ENCODE measurements around the gene SUCLG2.
A peak's percentile ranks its signal among the peaks of the same experiment; 100 is the strongest.

Gene SUCLG2

GRCh38 chr3:67433109-67433508 is 221.3 kb downstream of the SUCLG2 start:
- DNase-seq, result no peak

GRCh38 chr3:67431887-67432286 is 222.5 kb downstream of the SUCLG2 start:
- no peak for DNase-seq

GRCh38 chr3:67423722-67424121 is 230.7 kb downstream of the SUCLG2 start:
- no peak for DNase-seq

GRCh38 chr3:67421912-67422311 is 232.5 kb downstream of the SUCLG2 start:
- DNase-seq, result no peak

- DNase-seq, result no peak
These were observed 234.6 kb downstream of the SUCLG2 start for GRCh38 chr3:67419779-67420178.

GRCh38 chr3:67419218-67419529 is 235.2 kb downstream of the SUCLG2 start:
- DNase-seq, result no peak

- DNase-seq, result peak; percentile 45
These were observed 235.8 kb downstream of the SUCLG2 start for GRCh38 chr3:67418426-67419217.

- peak; percentile 2 for DNase-seq
These were observed 237.7 kb downstream of the SUCLG2 start for GRCh38 chr3:67416703-67417102.

GRCh38 chr3:67415511-67415910 is 238.9 kb downstream of the SUCLG2 start:
- DNase-seq, result peak; percentile 58

- no peak for DNase-seq
These were observed 239.7 kb downstream of the SUCLG2 start for GRCh38 chr3:67414740-67415139.

GRCh38 chr3:67405193-67405592 is 249.2 kb downstream of the SUCLG2 start:
- DNase-seq, result no peak

- no peak for DNase-seq
These were observed 251.5 kb downstream of the SUCLG2 start for GRCh38 chr3:67402873-67403272.

- DNase-seq, result no peak
These were observed 252.5 kb downstream of the SUCLG2 start for GRCh38 chr3:67401921-67402320.

GRCh38 chr3:67400476-67400875 is 253.9 kb downstream of the SUCLG2 start:
- DNase-seq, result no peak

GRCh38 chr3:67389176-67389575 is 265.2 kb downstream of the SUCLG2 start:
- DNase-seq, result no peak

GRCh38 chr3:67388738-67389137 is 265.7 kb downstream of the SUCLG2 start:
- DNase-seq, result no peak

GRCh38 chr3:67386451-67386850 is 268.0 kb downstream of the SUCLG2 start:
- no peak for DNase-seq

- peak; percentile 54 for DNase-seq
These were observed 269.5 kb downstream of the SUCLG2 start for GRCh38 chr3:67384760-67385397.

- DNase-seq, result peak; percentile 25
These were observed 270.4 kb downstream of the SUCLG2 start for GRCh38 chr3:67384016-67384415.

GRCh38 chr3:67383379-67383778 is 271.0 kb downstream of the SUCLG2 start:
- DNase-seq, result no peak

GRCh38 chr3:67382536-67382935 is 271.9 kb downstream of the SUCLG2 start:
- DNase-seq, result peak; percentile 38

- DNase-seq, result peak; percentile 29
These were observed 272.6 kb downstream of the SUCLG2 start for GRCh38 chr3:67381667-67382272.

GRCh38 chr3:67380118-67380517 is 274.3 kb downstream of the SUCLG2 start:
- no peak for DNase-seq

GRCh38 chr3:67377299-67377698 is 277.1 kb downstream of the SUCLG2 start:
- DNase-seq, result no peak
